K562 (cell line): ENCODE results near the gene PPIE. TPM values are rescaled to one million over a fixed set of nuclear protein-coding genes. Genes with fewer than 3 reads are reported as not detected.
A peak's percentile ranks its signal among the peaks of the same experiment; 100 is the strongest.

Experiments used
- ATAC-seq: fragments of 200-7000 bp; cut with Tn5 transposase; 3 replicates; pipeline ENCODE4 v1.9.1; 2020; ENCODE audit warnings: moderate library complexity
- BruUV-seq: library from RNA; stranded (reverse); fragments of 400-500 nt; replicated peaks from 2 replicates; lab custom pipeline; 2021; lab: Mats Ljungman, UMichigan
- CTCF ChIA-PET: fragments of 300-600 bp; formaldehyde crosslinking; extraction: SDS; loops from one replicate; lab custom pipeline; 2021; ENCODE audit warnings: low intra/inter-chr PET ratio; lab: Yijun Ruan, JAX
- POLR2A ChIA-PET: fragments of 300-600, 350-650 bp; sonication (Branson Sonifier 250); formaldehyde crosslinking; extraction: SDS; loops from one replicate; lab custom pipeline; 2021; ENCODE audit warnings: antibody characterized with exemption, inconsistent platforms; lab: Yijun Ruan, JAX
- DNase-seq, 4 experiments: peaks; one replicate each; pipeline versions ENCODE4 v3.0.0 to v3.0.0-alpha.2; 2011 to 2018; ENCODE audit warnings: low spot score in 3 of 4, mixed read lengths in 3 of 4; ENCODE audit errors: extremely low read depth in 1 of 4
- FAIRE-seq: peaks from 2 replicates; lab custom pipeline; 2011; peaks lifted over from hg19 to GRCh38; lab: Jason Lieb, UNC
- H2AFZ ChIP-seq: 2 replicates; pipeline ENCODE4 v1.6.0; 2011; ENCODE audit warnings: low read depth, low read length, control low read depth, inconsistent platforms
- H3K27ac ChIP-seq: fragments of 200-600 bp; 3 replicates; pipeline ENCODE4 v1.8.0; 2011; ENCODE audit warnings: low read depth, mild to moderate bottlenecking, control low read depth, inconsistent platforms, low read length, moderate library complexity, mixed read lengths; ENCODE audit errors: extremely low read depth
- H3K27me3 ChIP-seq, 2 experiments: fragments of 300-600 bp in 1 of 2; 2 replicates in 1 of 2; 3 replicates in 1 of 2; pipeline versions ENCODE4 v1.6.0 to v1.8.0; 2011; ENCODE audit warnings: inconsistent platforms in 2 of 2, low read length in 2 of 2, mild to moderate bottlenecking in 1 of 2, mixed read lengths in 1 of 2, moderate library complexity in 1 of 2; ENCODE audit not compliant: control insufficient read depth in 2 of 2, insufficient read depth in 2 of 2
- H3K36me3 ChIP-seq: fragments of 300-600 bp; 3 replicates; pipeline ENCODE4 v1.8.0; 2011; ENCODE audit warnings: mild to moderate bottlenecking, low read length, inconsistent platforms; ENCODE audit not compliant: control insufficient read depth, insufficient read depth
- H3K4me1 ChIP-seq, 2 experiments: fragments of 200-600 bp in 1 of 2; replicated peaks in 1 of 2; 2 replicates in 1 of 2; 3 replicates in 1 of 2; pipeline versions ENCODE4 v1.5.1 to v1.8.0; 2011; ENCODE audit warnings: inconsistent platforms in 2 of 2, low read length in 2 of 2, mild to moderate bottlenecking in 1 of 2, mixed read lengths in 1 of 2, moderate library complexity in 1 of 2; ENCODE audit not compliant: control insufficient read depth in 2 of 2, insufficient read depth in 2 of 2
- H3K4me2 ChIP-seq: 2 replicates; pipeline ENCODE4 v1.6.1; 2011; ENCODE audit warnings: low read length, control low read depth, inconsistent platforms, mixed read lengths; ENCODE audit not compliant: insufficient read depth
- H3K4me3 ChIP-seq: fragments of 200-600 bp; sonication (generic), shearing (Covaris generic); 2 replicates; pipeline ENCODE4 v1.5.1; 2016; ENCODE audit warnings: control low read depth, inconsistent platforms
- H3K79me2 ChIP-seq: fragments of 200-600 bp; 3 replicates; pipeline ENCODE4 v1.8.0; 2011; ENCODE audit warnings: low read length, inconsistent platforms; ENCODE audit not compliant: control insufficient read depth, insufficient read depth
- H3K9ac ChIP-seq, 2 experiments: 2 replicates each; pipeline versions ENCODE4 v1.6.0 to v1.6.1; 2011; ENCODE audit warnings: low read depth in 2 of 2, low read length in 2 of 2, control low read depth in 1 of 2, inconsistent platforms in 1 of 2, mild to moderate bottlenecking in 1 of 2, mixed read lengths in 1 of 2; ENCODE audit not compliant: insufficient read depth in 1 of 2
- H3K9me1 ChIP-seq: one replicate; pipeline ENCODE4 v1.6.0; 2011; ENCODE audit warnings: inconsistent platforms, mild to moderate bottlenecking, low read length, moderate library complexity; ENCODE audit not compliant: control insufficient read depth, insufficient read depth
- H3K9me3 ChIP-seq: replicated peaks from 2 replicates; pipeline ENCODE4 v1.5.1; 2011; ENCODE audit warnings: low read depth, low read length, inconsistent platforms; ENCODE audit not compliant: control insufficient read depth, insufficient read depth
- H4K20me1 ChIP-seq: replicated peaks from 2 replicates; pipeline ENCODE4 v1.6.1; 2011; ENCODE audit warnings: low read length, inconsistent platforms, mixed read lengths; ENCODE audit not compliant: control insufficient read depth, insufficient read depth
- BRF2 ChIP-seq: IDR thresholded peaks from 3 replicates; pipeline ENCODE4 v1.6.1; 2011; ENCODE audit warnings: borderline replicate concordance, mild to moderate bottlenecking; ENCODE audit not compliant: insufficient read length, insufficient read depth
- ELF1 ChIP-seq: fragments of 200-800 bp; sonication (Bioruptor generic); IDR thresholded peaks from 2 replicates; pipeline ENCODE4 v1.6.1; 2016; ENCODE audit warnings: missing genetic modification characterization, missing compliant biosample characterization
- ELF4 ChIP-seq: fragments of 450-650 bp; formaldehyde crosslinking; IDR thresholded peaks from 2 replicates; pipeline ENCODE4 v1.4.0; 2022; ENCODE audit warnings: missing genetic modification characterization
- FUS ChIP-seq: fragments of 200-400 bp; formaldehyde crosslinking; optimal IDR thresholded peaks from 2 replicates; pipeline ENCODE3; 2017; ENCODE audit warnings: low read depth, low read length
- HNRNPLL ChIP-seq: fragments of 200-400 bp; formaldehyde crosslinking; IDR thresholded peaks from 2 replicates; pipeline ENCODE4 v1.6.1; 2017; ENCODE audit warnings: low read length, low read depth, mild to moderate bottlenecking; ENCODE audit not compliant: poor library complexity, severe bottlenecking
- HNRNPUL1 ChIP-seq: fragments of 200-400 bp; formaldehyde crosslinking; IDR thresholded peaks from 2 replicates; pipeline ENCODE4 v1.6.1; 2017; ENCODE audit warnings: low read length
- JUNB ChIP-seq: fragments of 450-650 bp; formaldehyde crosslinking; conservative IDR thresholded peaks from 2 replicates; pipeline ENCODE4 v1.4.0; 2020; ENCODE audit warnings: mild to moderate bottlenecking
- MEF2A ChIP-seq: IDR thresholded peaks from 2 replicates; pipeline ENCODE4 v1.6.1; 2011; ENCODE audit warnings: low read depth, mild to moderate bottlenecking, low read length, moderate library complexity; ENCODE audit not compliant: control insufficient read depth
- MYNN ChIP-seq, 2 experiments: sonication (generic); formaldehyde crosslinking in 1 of 2; IDR thresholded peaks; 2 replicates each; pipeline versions ENCODE4 v1.5.0 to v1.6.1; 2016 to 2020; ENCODE audit warnings: antibody characterized with exemption in 1 of 2, missing genetic modification reagents in 1 of 2
- PCBP1 ChIP-seq: fragments of 200-400 bp; formaldehyde crosslinking; IDR thresholded peaks from 2 replicates; pipeline ENCODE4 v1.6.1; 2018; ENCODE audit warnings: mild to moderate bottlenecking, low read depth, low read length; ENCODE audit not compliant: poor library complexity, severe bottlenecking
- POLR3G ChIP-seq: IDR thresholded peaks from 2 replicates; pipeline ENCODE4 v1.6.1; 2011; ENCODE audit not compliant: insufficient read length, insufficient replicate concordance; ENCODE audit errors: extremely low read depth
- PURB ChIP-seq: sonication (generic); formaldehyde crosslinking; IDR thresholded peaks from 2 replicates; pipeline ENCODE4 v1.9.0; 2021; ENCODE audit warnings: low read depth, mild to moderate bottlenecking, missing genetic modification reagents
- SAFB2 ChIP-seq: fragments of 200-400 bp; formaldehyde crosslinking; IDR thresholded peaks from 2 replicates; pipeline ENCODE4 v1.6.1; 2018; ENCODE audit warnings: borderline replicate concordance, low read length, low read depth, moderate library complexity; ENCODE audit not compliant: severe bottlenecking
- SLC30A9 ChIP-seq: fragments of 250-450 bp; sonication (Bioruptor Pico); IDR thresholded peaks from 2 replicates; pipeline ENCODE4 v1.8.0; 2022; ENCODE audit warnings: mild to moderate bottlenecking, moderate library complexity
- SMAD2 ChIP-seq: fragments of 150-350 bp; IDR thresholded peaks from 2 replicates; pipeline ENCODE4 v1.6.1; 2014; ENCODE audit warnings: low read depth, mild to moderate bottlenecking, low read length
- SP1 ChIP-seq: sonication (generic); formaldehyde crosslinking; IDR thresholded peaks from 2 replicates; pipeline ENCODE4 v1.8.1; 2022; ENCODE audit warnings: mild to moderate bottlenecking, missing genetic modification reagents
- SRSF7 ChIP-seq: fragments of 200-400 bp; formaldehyde crosslinking; optimal IDR thresholded peaks from 2 replicates; pipeline ENCODE3; 2017; ENCODE audit warnings: mild to moderate bottlenecking, low read depth, low read length
- WHSC1 ChIP-seq: IDR thresholded peaks from one replicate; pipeline ENCODE4 v1.6.1; 2012; ENCODE audit warnings: low read length, control low read depth, inconsistent platforms
- ZNF23 ChIP-seq: fragments of 250-450 bp; sonication (Bioruptor Pico); IDR thresholded peaks from 2 replicates; pipeline ENCODE4 v1.4.0; 2020; ENCODE audit warnings: mild to moderate bottlenecking
- ZNF239 ChIP-seq: fragments of 250-450 bp; sonication (Bioruptor Pico); IDR thresholded peaks from 2 replicates; pipeline ENCODE4 v1.4.0; 2020; ENCODE audit warnings: mild to moderate bottlenecking
- ZNF263 ChIP-seq: sonication (generic); formaldehyde crosslinking; IDR thresholded peaks from 2 replicates; pipeline ENCODE4 v1.8.0; 2022; ENCODE audit warnings: mild to moderate bottlenecking, missing genetic modification reagents, borderline replicate concordance
- ZNF668 ChIP-seq: fragments of 250-450 bp; sonication (Bioruptor Pico); IDR thresholded peaks from 2 replicates; pipeline ENCODE4 v1.8.0; 2022; ENCODE audit warnings: mild to moderate bottlenecking, inconsistent platforms
- WGBS: fragments of 100-300 bp; shearing (Covaris generic); methylation state at CpG from one replicate; pipeline ENCODE4 v1.1.6; 2016; ENCODE audit warnings: low coverage, mixed read lengths; ENCODE audit not compliant: insufficient coverage; ENCODE audit errors: missing lambda C conversion rate; 5-methylcytosine and 5-hydroxymethylcytosine counted together
- in situ Hi-C: fragments of 300-500 bp; cut with MboI; formaldehyde crosslinking; loops from 4 replicates; pipeline ENCODE4 v1.15.0; 2018; ENCODE audit warnings: inconsistent platforms, mixed read lengths
- intact Hi-C: fragments of 100-400 bp; cut with micrococcal nuclease; formaldehyde crosslinking; loops from 2 replicates; pipeline ENCODE4 v1.14.2; 2022
- polyA plus RNA-seq, 8 experiments: library from polyadenylated mRNA; depleted of rRNA in 4 of 8; stranded (reverse) in 5 of 8; unstranded in 3 of 8; fragments of >200 nt; fragmentation: Nextera tagmentation in 2 of 8; fragmentation: Illumina TruSeq in 1 of 8; extraction: Ambion mirVana in 2 of 8; extraction: Trizol in 1 of 8; gene quantifications; 2 replicates each; pipeline versions ENCODE4 v1.2.1 to v1.2.3, GENCODE V29; 2011 to 2014; ENCODE audit warnings: inconsistent platforms in 1 of 8, missing spikeins in 1 of 8
- total RNA-seq, 7 experiments: library from RNA; depleted of rRNA in 6 of 7; stranded (reverse); fragments of >200 nt in 6 of 7; fragmentation: Illumina TruSeq in 2 of 7; extraction: Trizol in 2 of 7; gene quantifications; 2 replicates each; pipeline versions ENCODE4 v1.2.1 to v1.2.3, GENCODE V29; 2011 to 2021; ENCODE audit warnings: low replicate concordance in 1 of 7
- TF ChIP-seq, protein P1 (sequence below): sonication (generic); formaldehyde crosslinking; IDR thresholded peaks from 2 replicates; pipeline ENCODE4 v1.8.1; 2023; ENCODE audit warnings: mild to moderate bottlenecking, missing genetic modification reagents

Gene PPIE
- total and polyA plus RNA-seq, 9 of the 15 experiments (the other 6 are each of a cell fraction or from before 2014, with no cell fraction given), result 75.4 to 444 (median 131) TPM

GRCh38 chr1:39789571-39790110, 51.0 kb downstream of the PPIE start:
- POLR2A ChIA-PET, result interaction anchor here (0.6 kb wide), 1 partner anchor 17 kb away, joined by 3 read pairs; no protein-coding TSS in a partner anchor
- Histone ChIP-seq H3K9me1 (no peaks in the 10 kb centered on the region), H3K36me3 (no peaks in the 10 kb centered on the region), H3K4me2 (peak overlapping the region; percentile 87), H3K27ac (peak overlapping the region; percentile 69), H3K9ac (peak overlapping the region; percentile 50 to 97), H3K4me3 (peak overlapping the region; percentile 61), H4K20me1 (no peaks in the 10 kb centered on the region), H3K27me3 (peaks cover 0 to 5% of the 10 kb centered on the region in 2 experiments; a peak in 1 of 5 replicates), H2AFZ (peak overlapping the region; percentile 97), H3K9me3 (no peaks in the 10 kb centered on the region), H3K79me2 (no peaks in the 10 kb centered on the region), H3K4me1 (peaks cover 0 to 22% of the 10 kb centered on the region in 2 experiments; a peak in 4 of 5 replicates)
- CTCF ChIA-PET, result no interaction called here
- FAIRE-seq, result peak; percentile 48
- in situ Hi-C loops, result no loop called here
- intact Hi-C loops, result no loop called here
- DNase-seq, result no peak
- WGBS, result 64% methylated on average over 15 of the region's 15 CpGs
- BruUV-seq, result no TSS peak
- ATAC-seq, result no peak
- no peak for TF ChIP-seq ZNF23 (CRISPR knock-in tag)
- TF ChIP-seq BRF2, result no peak
- TF ChIP-seq HNRNPLL, result peak; percentile 14
- peak; percentile 11; the same call in 1 of the 2 replicates for TF ChIP-seq ZNF263 (CRISPR knock-in tag)
- no peak for TF ChIP-seq ZNF239 (CRISPR knock-in tag)
- no peak for TF ChIP-seq PURB (CRISPR knock-in tag)
- TF ChIP-seq JUNB (CRISPR knock-in tag), result no peak
- no peak for TF ChIP-seq SRSF7
- no peak for TF ChIP-seq POLR3G
- TF ChIP-seq PCBP1, result no peak
- no peak for TF ChIP-seq ELF1 (tag)
- no peak for TF ChIP-seq SP1 (CRISPR knock-in tag)
- TF ChIP-seq WHSC1, result no peak
- TF ChIP-seq FUS, result no peak
- TF ChIP-seq, protein P1, sequence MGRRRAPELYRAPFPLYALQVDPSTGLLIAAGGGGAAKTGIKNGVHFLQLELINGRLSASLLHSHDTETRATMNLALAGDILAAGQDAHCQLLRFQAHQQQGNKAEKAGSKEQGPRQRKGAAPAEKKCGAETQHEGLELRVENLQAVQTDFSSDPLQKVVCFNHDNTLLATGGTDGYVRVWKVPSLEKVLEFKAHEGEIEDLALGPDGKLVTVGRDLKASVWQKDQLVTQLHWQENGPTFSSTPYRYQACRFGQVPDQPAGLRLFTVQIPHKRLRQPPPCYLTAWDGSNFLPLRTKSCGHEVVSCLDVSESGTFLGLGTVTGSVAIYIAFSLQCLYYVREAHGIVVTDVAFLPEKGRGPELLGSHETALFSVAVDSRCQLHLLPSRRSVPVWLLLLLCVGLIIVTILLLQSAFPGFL (CRISPR knock-in tag), result no peak
- TF ChIP-seq ZNF668 (CRISPR knock-in tag), result no peak
- 0 out of 2 replicates have a peak, but pooled peaks have one; percentile 8 for TF ChIP-seq MYNN (IDR thresholded peaks at IDR 0.05)
- TF ChIP-seq MYNN (CRISPR knock-in tag; IDR thresholded peaks at IDR 0.05), result no peak
- TF ChIP-seq SAFB2, result no peak
- TF ChIP-seq MEF2A, result no peak
- TF ChIP-seq SMAD2, result no peak
- TF ChIP-seq ELF4 (CRISPR knock-in tag), result no peak
- no peak for TF ChIP-seq HNRNPUL1
- no peak for TF ChIP-seq SLC30A9 (CRISPR knock-in tag)
